HG02623 (cell line): ENCODE results near the gene P2RY10.
A peak's percentile ranks its signal among the peaks of the same experiment; 100 is the strongest.
"Not testable (repeated sequence)": the region's sequence is repeated elsewhere in the genome, so short reads cannot be mapped to it uniquely, and the experiment has no call there.

ENCODE experiments used
- ATAC-seq: cut with Tn5 transposase; IDR thresholded peaks from one replicate; pipeline ENCODE4 v1.9.1; 2021; ENCODE audit warnings: moderate library complexity; ENCODE audit not compliant: unreplicated experiment

The P2RY10 gene

GRCh38 chrX:78945186-78945912 is at the start of gene P2RY10:
Gene P2RY10, plus strand, starts transcription at chrX:78945391. Its CDS starts 15,130 bp downstream, at chrX:78960521.
- peak; percentile 69 for ATAC-seq

GRCh38 chrX:78922754-78923153 is 22.4 kb upstream of the P2RY10 start:
- no peak for ATAC-seq

- peak; percentile 80 for ATAC-seq
Observed at GRCh38 chrX:78923198-78924015, 21.8 kb upstream of the P2RY10 start.

DNA sequence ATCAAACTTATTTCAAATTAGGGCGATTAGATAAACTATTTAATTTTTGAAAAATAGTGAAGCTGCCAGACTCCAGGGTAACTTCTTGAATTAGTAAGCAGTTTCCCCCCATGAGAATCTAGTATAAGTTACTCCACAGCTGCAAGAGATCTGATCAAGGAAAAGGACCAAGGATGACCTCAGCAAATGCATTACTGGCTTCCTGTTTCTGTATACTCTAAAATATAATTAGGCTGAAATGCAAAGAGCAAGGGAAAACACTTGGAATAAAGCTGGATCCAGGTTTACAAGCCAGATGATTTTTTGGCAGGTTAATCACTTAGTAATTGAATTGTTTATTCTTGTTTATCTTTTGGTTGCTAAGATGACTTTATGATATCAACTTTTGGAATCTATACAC is 13.4 kb upstream of the P2RY10 start:
- no peak for ATAC-seq

- no peak for ATAC-seq
Observed at GRCh38 chrX:78934866-78935265, 10.3 kb upstream of the P2RY10 start.

DNA sequence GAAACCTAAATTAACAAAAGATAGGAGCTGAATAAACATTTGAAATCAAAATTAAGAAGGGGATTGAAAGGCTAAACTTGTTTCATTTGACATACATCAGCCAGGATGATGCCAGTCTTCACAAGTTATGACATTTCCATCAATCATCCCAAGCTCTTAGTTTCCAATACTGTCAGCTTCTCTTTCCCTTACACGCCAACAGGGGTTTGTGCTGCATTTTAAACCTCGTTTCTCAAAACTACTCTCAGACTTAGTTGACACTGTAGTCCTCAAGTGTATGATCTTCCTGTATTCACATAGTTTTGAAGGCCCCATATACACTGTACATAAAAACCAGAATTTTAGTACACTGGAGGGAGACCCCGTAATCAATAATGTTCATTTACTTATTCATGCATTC is 840 bp upstream of the P2RY10 start:
- no peak for ATAC-seq

DNA sequence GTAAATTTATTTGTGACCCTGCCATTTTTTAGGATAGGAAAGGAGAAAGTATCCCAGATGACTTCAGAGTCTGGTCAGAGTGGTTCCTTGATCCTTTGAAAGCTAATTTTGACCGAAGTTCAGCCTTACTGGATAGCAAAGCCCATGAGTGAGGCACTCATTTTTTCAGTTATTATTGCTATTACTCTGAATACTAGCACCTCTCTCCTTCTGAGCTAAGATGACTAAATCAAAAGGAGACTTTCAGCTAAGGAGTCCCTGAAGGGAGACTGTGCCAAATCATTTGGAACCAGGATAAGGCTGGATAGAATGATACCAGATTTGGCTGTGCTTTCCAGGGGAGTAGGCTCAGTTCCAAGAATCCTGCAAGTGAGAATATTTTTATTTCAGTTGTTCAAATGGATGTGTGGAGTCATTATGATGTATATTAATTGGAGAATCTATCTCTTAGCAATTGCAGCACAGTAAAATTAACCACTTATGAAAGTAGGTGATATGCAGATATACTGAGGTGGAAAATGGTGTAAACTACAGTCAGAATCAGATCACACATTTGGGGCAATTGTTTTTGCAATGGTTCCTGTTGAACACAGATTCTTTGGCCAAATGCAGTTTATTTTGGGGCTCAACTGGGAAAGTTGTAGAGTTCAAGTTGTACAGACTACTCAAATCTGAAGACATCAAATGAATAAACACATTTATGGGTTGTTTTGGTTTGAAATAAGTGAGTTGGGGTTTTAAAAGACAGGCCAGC is 1.2 kb downstream of the P2RY10 start:
- ATAC-seq, result no peak

- no peak for ATAC-seq
Observed at GRCh38 chrX:78950009-78950835, 5.0 kb downstream of the P2RY10 start.

- ATAC-seq, result peak; percentile 25
Observed at GRCh38 chrX:78957049-78957767, 12.0 kb downstream of the P2RY10 start.

DNA sequence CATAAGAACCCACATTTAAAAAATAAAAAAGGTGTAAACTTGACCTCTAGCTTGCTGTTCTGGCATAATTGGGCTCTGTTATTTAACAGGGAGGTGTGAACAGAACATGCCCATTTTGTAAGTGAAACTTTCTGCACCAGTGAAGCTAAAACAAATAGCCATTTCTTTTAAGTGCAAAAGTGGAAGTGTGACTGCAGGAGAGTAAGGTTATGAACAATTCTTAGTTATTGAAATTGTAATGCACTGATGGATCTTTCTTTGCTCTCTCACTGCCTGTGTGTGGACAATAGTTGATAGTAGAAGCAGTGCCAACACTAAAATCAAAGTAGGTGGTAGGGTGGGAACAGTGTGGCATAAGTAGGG is 12.6 kb downstream of the P2RY10 start:
- peak; percentile 84 for ATAC-seq

- no peak for ATAC-seq
Observed at GRCh38 chrX:78958419-78959116, 13.4 kb downstream of the P2RY10 start.

DNA sequence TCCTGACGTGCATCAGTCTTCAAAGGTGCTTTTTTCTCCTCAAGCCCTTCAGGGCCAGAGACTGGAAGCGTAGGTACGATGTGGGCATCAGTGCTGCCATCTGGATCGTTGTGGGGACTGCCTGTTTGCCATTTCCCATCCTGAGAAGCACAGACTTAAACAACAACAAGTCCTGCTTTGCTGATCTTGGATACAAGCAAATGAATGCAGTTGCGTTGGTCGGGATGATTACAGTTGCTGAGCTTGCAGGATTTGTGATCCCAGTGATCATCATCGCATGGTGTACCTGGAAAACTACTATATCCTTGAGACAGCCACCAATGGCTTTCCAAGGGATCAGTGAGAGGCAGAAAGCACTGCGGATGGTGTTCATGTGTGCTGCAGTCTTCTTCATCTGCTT is 15.7 kb downstream of the P2RY10 start:
- no peak for ATAC-seq

DNA sequence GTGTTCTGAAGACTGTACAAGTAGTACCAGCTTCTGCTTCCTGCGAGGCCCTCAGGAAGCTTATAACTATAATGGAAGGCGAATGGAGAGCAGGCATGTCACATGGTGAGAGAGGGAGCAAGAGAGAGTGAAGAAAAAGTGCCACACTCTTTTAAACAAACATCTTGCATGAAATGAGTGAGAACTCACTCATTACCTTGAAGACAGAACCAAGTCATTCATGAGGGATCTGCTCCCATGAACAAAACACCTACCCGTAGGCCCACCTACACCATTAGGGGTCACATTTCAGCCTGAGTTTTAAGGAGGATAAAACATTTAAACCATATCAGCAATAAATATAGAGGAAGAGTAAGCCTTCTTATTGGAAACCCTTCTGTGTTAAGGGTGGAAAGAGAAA is 19.4 kb downstream of the P2RY10 start:
- no peak for ATAC-seq

DNA sequence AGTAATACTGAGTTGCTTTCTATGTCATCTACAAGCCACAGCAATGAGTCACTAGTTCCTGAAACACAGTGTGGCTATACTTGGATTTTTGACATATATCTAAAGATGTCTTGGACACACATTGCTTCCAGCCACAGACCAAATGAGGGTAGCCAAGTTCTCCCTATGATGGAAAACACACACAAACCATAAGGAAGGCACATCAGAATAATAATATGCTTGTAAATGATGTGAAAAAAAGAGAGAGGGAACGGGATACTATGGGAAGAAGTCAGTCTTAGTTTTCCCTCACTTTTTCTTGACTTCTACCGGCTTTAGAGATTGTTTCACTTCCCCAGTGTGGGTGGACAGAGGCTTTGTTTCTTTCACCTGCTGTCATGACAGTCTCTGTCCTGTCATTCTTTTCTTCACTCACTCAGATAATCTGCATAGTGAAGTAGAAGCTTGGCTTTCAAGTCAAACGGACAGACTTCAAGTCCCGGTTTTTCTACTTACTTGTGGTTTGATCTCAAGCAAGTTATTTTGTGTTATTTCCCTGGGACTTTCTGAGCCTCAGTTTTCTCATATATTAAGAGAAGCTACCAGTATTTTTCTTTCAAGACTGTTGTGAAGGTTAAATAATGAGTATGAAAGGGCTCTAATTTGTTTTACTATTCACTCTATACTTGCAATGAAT is 34.7 kb downstream of the P2RY10 start:
- peak; percentile 98 for ATAC-seq

DNA sequence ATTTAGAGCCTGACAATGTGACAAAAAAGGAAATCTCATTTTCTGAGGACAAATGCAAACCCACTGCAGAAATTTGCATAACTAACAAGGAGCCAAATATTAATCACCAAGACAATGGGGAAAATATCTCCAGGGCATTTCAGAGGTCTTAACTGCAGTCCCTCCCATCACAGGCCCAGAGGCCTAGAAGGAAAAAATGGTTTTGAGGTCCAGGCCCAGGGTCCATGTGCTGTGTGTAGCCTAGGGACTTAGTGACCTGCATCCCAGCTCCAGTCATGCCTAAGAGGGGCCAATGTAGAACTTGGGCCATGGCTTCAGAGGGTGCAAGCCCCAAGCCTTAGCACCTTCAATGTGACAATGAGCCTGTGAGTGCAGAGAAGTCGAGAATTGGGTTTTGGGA is 44.2 kb downstream of the P2RY10 start:
- ATAC-seq, result no peak

DNA sequence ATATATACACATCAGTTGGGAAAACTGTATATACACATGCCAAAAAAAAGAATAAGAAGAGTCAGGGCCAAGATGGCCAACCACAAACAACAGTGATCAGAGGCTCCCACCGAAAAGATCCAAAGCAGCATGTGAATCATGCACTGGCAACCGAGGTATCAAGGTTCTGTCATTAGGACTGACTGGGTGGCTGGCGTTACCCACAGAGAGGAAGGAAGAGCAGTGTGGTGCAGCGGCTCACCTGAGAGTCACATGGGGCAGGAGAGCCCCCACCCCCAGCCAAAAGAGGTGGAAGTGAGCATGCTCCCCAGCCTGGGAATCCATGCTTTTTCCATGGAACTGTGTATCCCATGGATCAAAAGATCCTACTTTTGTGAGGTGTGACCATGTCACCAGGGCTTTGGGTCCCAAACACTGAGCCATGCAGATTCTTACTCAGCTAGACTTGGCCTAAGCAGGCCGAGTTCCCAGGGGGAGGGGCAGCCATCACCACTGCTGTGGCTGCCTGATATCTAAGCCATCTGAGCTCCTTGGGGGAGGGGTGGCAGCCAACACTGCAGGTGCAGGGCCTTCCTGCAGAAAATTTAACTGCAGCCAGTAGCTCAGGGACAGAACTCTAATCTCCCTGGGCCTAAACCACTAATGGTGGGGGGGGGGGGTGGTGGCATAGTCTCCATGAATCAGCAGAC is 52.8 kb downstream of the P2RY10 start:
- ATAC-seq, result no peak

- not testable (repeated sequence) for ATAC-seq
Observed at GRCh38 chrX:79007540-79007939, 62.3 kb downstream of the P2RY10 start.
